NCI-H82 treated with DMSO at 0.1 percent for 48 hours (cell line): ENCODE results near the gene FAM168A.

Experiments used
- DNase-seq: peaks from one replicate; lab custom pipeline; 2025; ENCODE audit not compliant: unreplicated experiment; lab: John Stamatoyannopoulos, UW

The FAM168A gene

GRCh38 chr11:73597956-73598718, at the start of gene FAM168A:
TSS of gene FAM168A (minus strand) at chr11:73598112. CDS start at chr11:73468474, 129,638 bp downstream.
- DNase-seq: peak; percentile 87

- DNase-seq: peak; percentile 80
These were observed 49.7 kb upstream of the FAM168A start for GRCh38 chr11:73647459-73648100.

GRCh38 chr11:73645972-73646631, 48.2 kb upstream of the FAM168A start, which contains the start of gene PLEKHB1:
TSS of gene PLEKHB1 (plus strand) at chr11:73646581. CDS start at chr11:73646609, 28 bp downstream.
- peak; percentile 96 for DNase-seq

GRCh38 chr11:73645121-73645969, 47.4 kb upstream of the FAM168A start:
- DNase-seq: peak; percentile 67

- no peak for DNase-seq
These were observed 43.8 kb upstream of the FAM168A start for GRCh38 chr11:73641668-73642067.

- no peak for DNase-seq
These were observed 42.7 kb upstream of the FAM168A start for GRCh38 chr11:73640592-73640991.

- no peak for DNase-seq
These were observed 39.1 kb upstream of the FAM168A start for GRCh38 chr11:73637012-73637411.

GRCh38 chr11:73636249-73636648, 38.3 kb upstream of the FAM168A start:
- DNase-seq: no peak

GRCh38 chr11:73635721-73636120, 37.8 kb upstream of the FAM168A start:
- DNase-seq: no peak

GRCh38 chr11:73633999-73634398, 36.1 kb upstream of the FAM168A start:
- DNase-seq: no peak

- DNase-seq: no peak
These were observed 35.1 kb upstream of the FAM168A start for GRCh38 chr11:73632996-73633395.

- DNase-seq: no peak
These were observed 32.0 kb upstream of the FAM168A start for GRCh38 chr11:73629907-73630306.

- DNase-seq: peak; percentile 86
These were observed 27.9 kb upstream of the FAM168A start for GRCh38 chr11:73625696-73626318.

GRCh38 chr11:73623686-73624085, 25.8 kb upstream of the FAM168A start:
- DNase-seq: no peak

- DNase-seq: no peak
These were observed 25.1 kb upstream of the FAM168A start for GRCh38 chr11:73622926-73623593.

GRCh38 chr11:73614591-73614990, 16.7 kb upstream of the FAM168A start:
- no peak for DNase-seq

- no peak for DNase-seq
These were observed 14.8 kb upstream of the FAM168A start for GRCh38 chr11:73612601-73613140.

- DNase-seq: no peak
These were observed 937 bp upstream of the FAM168A start for GRCh38 chr11:73598719-73599379.

- no peak for DNase-seq
These were observed 466 bp downstream of the FAM168A start for GRCh38 chr11:73597336-73597955.
